ENCODE results near the gene DGKI.

DNA sequence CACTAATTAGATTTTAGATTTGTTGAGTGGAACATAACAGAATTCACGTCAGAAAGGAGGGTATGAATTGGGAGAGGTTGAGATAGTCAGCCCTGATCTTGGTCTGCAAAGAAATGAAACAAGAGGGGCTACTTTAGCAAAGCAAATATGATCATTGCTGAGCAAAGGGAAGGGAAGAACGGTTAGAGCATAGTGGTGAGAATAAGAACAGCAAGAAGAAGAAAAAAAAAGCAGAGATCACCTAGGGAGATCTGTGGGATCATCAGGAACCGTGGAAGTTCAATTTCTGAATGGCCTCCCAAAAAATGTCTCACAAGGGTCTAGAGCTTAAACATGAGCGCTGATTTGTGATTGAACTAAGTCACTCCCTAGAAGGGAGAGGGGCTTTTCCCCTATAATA is 156.1 kb downstream of the DGKI start:
- TF ChIP-seq POLR2A (IDR thresholded peaks at IDR 0.05) (no peak), POLR2AphosphoS5 (IDR thresholded peaks at IDR 0.05) (no peak)

Data from stomach (tissue), 4 donors.